Astrocyte of the spinal cord (primary cell): Measurements from ENCODE around the gene ARID3B.

Experiments used
- DNase-seq: peaks from one replicate; pipeline ENCODE4 v3.0.0; 2011; ENCODE audit warnings: low read depth, low spot score
- H3K4me3 ChIP-seq: 2 replicates; pipeline ENCODE4 v1.5.1; 2011; ENCODE audit warnings: low read depth, mild to moderate bottlenecking, low read length, moderate library complexity
- CTCF ChIP-seq: IDR thresholded peaks from 2 replicates; pipeline ENCODE4 v1.5.1; 2012; ENCODE audit warnings: low read depth, mild to moderate bottlenecking, low read length, inconsistent platforms
- in situ Hi-C: cut with HindIII; loops from 2 replicates; pipeline ENCODE4 v1.10.0; 2017; ENCODE audit warnings: low sequenced_read_pairs

ARID3B gene

GRCh38 chr15:74615508-74616365 lies 74.7 kb downstream of the ARID3B start, which contains the start of gene CLK3:
Gene CLK3, plus strand, starts transcription at chr15:74615836. Its CDS starts 3,361 bp downstream, at chr15:74619197.
- peak within 1 kb of the TSS; percentile 100 for H3K4me3 ChIP-seq
- in situ Hi-C loops = no loop called here
- no peak for TF ChIP-seq CTCF
- peak; percentile 91 for DNase-seq

- DNase-seq = peak; percentile 48
- TF ChIP-seq CTCF = no peak
- peak overlapping the region; percentile 100 for H3K4me3 ChIP-seq
- in situ Hi-C loops = no loop called here
Observed at GRCh38 chr15:74616366-74616939, 75.4 kb downstream of the ARID3B start.

GRCh38 chr15:74616996-74617395 lies 76.0 kb downstream of the ARID3B start:
- TF ChIP-seq CTCF = no peak
- H3K4me3 ChIP-seq = peak overlapping the region; percentile 100
- no peak for DNase-seq
- in situ Hi-C loops = no loop called here

GRCh38 chr15:74618841-74619596 lies 78.0 kb downstream of the ARID3B start:
- no peak for DNase-seq
- in situ Hi-C loops = no loop called here
- no peak for TF ChIP-seq CTCF
- H3K4me3 ChIP-seq = no peak overlapping the region

- DNase-seq = no peak
- in situ Hi-C loops = no loop called here
- TF ChIP-seq CTCF = no peak
Observed at GRCh38 chr15:74619916-74620635, 79.1 kb downstream of the ARID3B start.

More at GRCh38 chr15:74619916-74620635, 79.1 kb downstream of the ARID3B start:
- no peak overlapping the region for H3K4me3 ChIP-seq
